SU-DHL-6 (cell line): Measurements from ENCODE around the gene PDLIM5.

Experiments used
- H2AFZ ChIP-seq: fragments of 200-600 bp; sonication (generic); 2 replicates; pipeline ENCODE4 v1.6.1; 2014; ENCODE audit warnings: low read depth, mild to moderate bottlenecking, moderate library complexity, mixed read lengths, antibody characterized with exemption, low read length; ENCODE audit not compliant: severe bottlenecking
- H3F3A ChIP-seq: fragments of 200-600 bp; shearing (Covaris generic); 2 replicates; pipeline ENCODE4 v1.6.0; 2016; ENCODE audit warnings: antibody characterized with exemption, mild to moderate bottlenecking; ENCODE audit not compliant: insufficient read depth
- H3K27ac ChIP-seq: fragments of 200-600 bp; sonication (generic); 2 replicates; pipeline ENCODE4 v1.5.1; 2016; ENCODE audit warnings: low read depth, mild to moderate bottlenecking, low read length, moderate library complexity, mixed read lengths
- H3K27me3 ChIP-seq: fragments of 200-600 bp; sonication (generic), shearing (Covaris generic); 2 replicates; pipeline ENCODE4 v1.6.0; 2014; ENCODE audit warnings: mild to moderate bottlenecking, low read length
- H3K36me3 ChIP-seq: fragments of 200-600 bp; sonication (generic); 2 replicates; pipeline ENCODE4 v1.6.1; 2014; ENCODE audit warnings: mild to moderate bottlenecking, low read length, mixed read lengths
- H3K4me2 ChIP-seq: fragments of 300-600, 200-600 bp; shearing (Covaris generic), sonication (generic); 2 replicates; pipeline ENCODE4 v1.6.0; 2014; ENCODE audit warnings: low read length, low read depth, mild to moderate bottlenecking; ENCODE audit not compliant: poor library complexity, severe bottlenecking
- H3K4me3 ChIP-seq: fragments of 200-600 bp; sonication (generic); 2 replicates; pipeline ENCODE4 v1.5.1; 2014; ENCODE audit warnings: antibody characterized with exemption, low read length, mild to moderate bottlenecking, mixed read lengths; ENCODE audit not compliant: insufficient read depth, poor library complexity, severe bottlenecking
- H3K79me2 ChIP-seq: fragments of 200-600 bp; sonication (generic); 2 replicates; pipeline ENCODE4 v1.6.1; 2014; ENCODE audit warnings: mild to moderate bottlenecking, low read length, moderate library complexity; ENCODE audit not compliant: insufficient read depth
- H3K9ac ChIP-seq: fragments of 200-600 bp; sonication (generic); 2 replicates; pipeline ENCODE4 v1.7.0; 2014; ENCODE audit warnings: mild to moderate bottlenecking, low read length
- H3K9me2 ChIP-seq: fragments of 200-600 bp; sonication (generic); replicated peaks from 2 replicates; pipeline ENCODE4 v1.6.1; 2014; ENCODE audit warnings: low read length; ENCODE audit not compliant: insufficient read depth
- H3K9me3 ChIP-seq: fragments of 200-600 bp; sonication (generic); 2 replicates; pipeline ENCODE4 v1.6.1; 2014; ENCODE audit warnings: low read length, mixed read lengths; ENCODE audit not compliant: insufficient read depth
- H4K20me1 ChIP-seq: fragments of 200-600 bp; sonication (generic); 2 replicates; pipeline ENCODE4 v1.6.1; 2014; ENCODE audit warnings: low read depth, mild to moderate bottlenecking, antibody characterized with exemption, low read length, moderate library complexity, mixed read lengths
- EZH2phosphoT487 ChIP-seq: fragments of 200-600 bp; sonication (generic), shearing (Covaris generic); conservative IDR thresholded peaks from 2 replicates; pipeline ENCODE4 v1.6.1; 2018; ENCODE audit warnings: mild to moderate bottlenecking, antibody characterized with exemption, low read length, moderate library complexity, mixed read lengths
- TF ChIP-seq, protein P1 (sequence below): fragments of 200-600 bp; sonication (generic); IDR thresholded peaks from one replicate; pipeline ENCODE4 v1.5.1; 2017; ENCODE audit warnings: antibody characterized with exemption, mild to moderate bottlenecking, low read length, moderate library complexity; ENCODE audit not compliant: insufficient read depth, poor library complexity, severe bottlenecking

Gene PDLIM5

GRCh38 chr4:94695384-94695783 lies 243.6 kb downstream of the PDLIM5 start:
- Histone ChIP-seq H3K9me3 (no peaks in the 10 kb centered on the region), H3K9ac (no peak overlapping the region), H3F3A (no peaks in the 10 kb centered on the region), H3K4me2 (no peak overlapping the region), H3K79me2 (no peaks in the 10 kb centered on the region), H3K4me3 (no peak overlapping the region), H3K36me3 (no peaks in the 10 kb centered on the region), H4K20me1 (no peaks in the 10 kb centered on the region), H2AFZ (no peak overlapping the region), H3K9me2 (no peaks in the 10 kb centered on the region), H3K27me3 (no peaks in the 10 kb centered on the region), H3K27ac (no peak overlapping the region)
- TF ChIP-seq, protein P1, sequence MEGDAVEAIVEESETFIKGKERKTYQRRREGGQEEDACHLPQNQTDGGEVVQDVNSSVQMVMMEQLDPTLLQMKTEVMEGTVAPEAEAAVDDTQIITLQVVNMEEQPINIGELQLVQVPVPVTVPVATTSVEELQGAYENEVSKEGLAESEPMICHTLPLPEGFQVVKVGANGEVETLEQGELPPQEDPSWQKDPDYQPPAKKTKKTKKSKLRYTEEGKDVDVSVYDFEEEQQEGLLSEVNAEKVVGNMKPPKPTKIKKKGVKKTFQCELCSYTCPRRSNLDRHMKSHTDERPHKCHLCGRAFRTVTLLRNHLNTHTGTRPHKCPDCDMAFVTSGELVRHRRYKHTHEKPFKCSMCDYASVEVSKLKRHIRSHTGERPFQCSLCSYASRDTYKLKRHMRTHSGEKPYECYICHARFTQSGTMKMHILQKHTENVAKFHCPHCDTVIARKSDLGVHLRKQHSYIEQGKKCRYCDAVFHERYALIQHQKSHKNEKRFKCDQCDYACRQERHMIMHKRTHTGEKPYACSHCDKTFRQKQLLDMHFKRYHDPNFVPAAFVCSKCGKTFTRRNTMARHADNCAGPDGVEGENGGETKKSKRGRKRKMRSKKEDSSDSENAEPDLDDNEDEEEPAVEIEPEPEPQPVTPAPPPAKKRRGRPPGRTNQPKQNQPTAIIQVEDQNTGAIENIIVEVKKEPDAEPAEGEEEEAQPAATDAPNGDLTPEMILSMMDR: no peak
- TF ChIP-seq EZH2phosphoT487: no peak

DNA sequence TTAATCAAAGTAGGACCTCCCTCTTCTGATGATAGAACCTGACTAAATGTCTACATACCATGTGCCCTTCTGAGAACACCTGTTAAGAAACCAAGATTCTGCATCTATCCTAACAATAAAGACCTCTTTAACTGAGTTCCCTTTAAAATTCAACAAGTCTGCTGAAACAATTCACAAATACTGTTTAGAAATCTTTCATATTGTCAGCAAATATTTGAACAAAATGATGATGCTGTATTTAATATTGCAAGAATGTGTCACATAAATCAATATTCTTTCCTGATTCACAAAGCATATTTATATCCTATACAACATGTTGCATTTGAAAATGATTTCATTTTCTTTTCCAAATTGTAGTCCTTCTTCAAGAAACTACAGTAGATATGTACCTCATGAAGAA lies 246.4 kb downstream of the PDLIM5 start:
- H3K4me3 ChIP-seq: no peak overlapping the region

GRCh38 chr4:94700298-94700697 lies 248.6 kb downstream of the PDLIM5 start:
- H3K4me2 ChIP-seq: no peak overlapping the region
- TF ChIP-seq EZH2phosphoT487: no peak
- TF ChIP-seq, protein P1: no peak

More for the DNA sequence above, 246.4 kb downstream of the PDLIM5 start:
- TF ChIP-seq, protein P1: no peak
- no peak for TF ChIP-seq EZH2phosphoT487
- H3K9me2 ChIP-seq: no peaks in the 10 kb centered on the region
- H3K27me3 ChIP-seq: no peaks in the 10 kb centered on the region
- no peak overlapping the region for H3K4me2 ChIP-seq
- no peak overlapping the region for H2AFZ ChIP-seq
- H3K9ac ChIP-seq: no peak overlapping the region
- no peaks in the 10 kb centered on the region for H3K9me3 ChIP-seq
- H3K27ac ChIP-seq: no peak overlapping the region
- H3K36me3 ChIP-seq: no peaks in the 10 kb centered on the region
- no peaks in the 10 kb centered on the region for H3K79me2 ChIP-seq
- H3F3A ChIP-seq: no peaks in the 10 kb centered on the region
- no peaks in the 10 kb centered on the region for H4K20me1 ChIP-seq

More at GRCh38 chr4:94700298-94700697, 248.6 kb downstream of the PDLIM5 start:
- no peak overlapping the region for H2AFZ ChIP-seq
- H3F3A ChIP-seq: no peaks in the 10 kb centered on the region
- no peaks in the 10 kb centered on the region for H3K9me2 ChIP-seq
- H3K27ac ChIP-seq: no peak overlapping the region
- H3K79me2 ChIP-seq: no peaks in the 10 kb centered on the region
- H3K36me3 ChIP-seq: no peaks in the 10 kb centered on the region
- no peaks in the 10 kb centered on the region for H3K9me3 ChIP-seq
- no peaks in the 10 kb centered on the region for H3K27me3 ChIP-seq
- no peak overlapping the region for H3K9ac ChIP-seq
- H3K4me3 ChIP-seq: no peak overlapping the region
- H4K20me1 ChIP-seq: no peaks in the 10 kb centered on the region
